LNCaP clone FGC (cell line): Measurements from ENCODE around the gene KRTAP4-11.

ENCODE experiments used
- DNase-seq: peaks from one replicate; pipeline ENCODE4 v3.0.0-alpha.2; 2011; ENCODE audit warnings: low read depth
- H3K4me3 ChIP-seq: 2 replicates; pipeline ENCODE4 v1.5.1; 2011; ENCODE audit warnings: mild to moderate bottlenecking, low read depth, low read length, control low read depth
- CTCF ChIP-seq: IDR thresholded peaks from 2 replicates; pipeline ENCODE4 v1.5.1; 2012; ENCODE audit warnings: mild to moderate bottlenecking; ENCODE audit not compliant: control insufficient read depth, insufficient read depth; ENCODE audit errors: extremely low read depth

The KRTAP4-11 gene

GRCh38 chr17:41082626-41083025 is 35.5 kb downstream of the KRTAP4-11 start:
- no peak overlapping the region for H3K4me3 ChIP-seq
- DNase-seq, result no peak
- TF ChIP-seq CTCF, result no peak

GRCh38 chr17:41076788-41077187 is 41.4 kb downstream of the KRTAP4-11 start:
- H3K4me3 ChIP-seq, result no peak overlapping the region
- DNase-seq, result no peak
- TF ChIP-seq CTCF, result no peak

GRCh38 chr17:41073676-41074075 is 44.5 kb downstream of the KRTAP4-11 start:
- no peak overlapping the region for H3K4me3 ChIP-seq
- no peak for DNase-seq
- TF ChIP-seq CTCF, result no peak

GRCh38 chr17:41071606-41072360 is 46.4 kb downstream of the KRTAP4-11 start:
- DNase-seq, result no peak
- no peak for TF ChIP-seq CTCF
- no peak overlapping the region for H3K4me3 ChIP-seq

GRCh38 chr17:41069031-41069430 is 49.1 kb downstream of the KRTAP4-11 start:
- no peak for DNase-seq
- H3K4me3 ChIP-seq, result no peak overlapping the region
- TF ChIP-seq CTCF, result no peak

- no peak for TF ChIP-seq CTCF
- DNase-seq, result no peak
Observed at GRCh38 chr17:41067281-41067680, 50.9 kb downstream of the KRTAP4-11 start.

More at GRCh38 chr17:41067281-41067680, 50.9 kb downstream of the KRTAP4-11 start:
- H3K4me3 ChIP-seq, result no peak overlapping the region
